Cortex of kidney (tissue), 1 donor: Measurements from ENCODE around the gene ELAPOR1.
A peak's percentile ranks its signal among the peaks of the same experiment; 100 is the strongest.

ENCODE experiments used
- DNase-seq: peaks from one replicate; lab custom pipeline; 2025; lab: John Stamatoyannopoulos, UW

The ELAPOR1 gene

DNA sequence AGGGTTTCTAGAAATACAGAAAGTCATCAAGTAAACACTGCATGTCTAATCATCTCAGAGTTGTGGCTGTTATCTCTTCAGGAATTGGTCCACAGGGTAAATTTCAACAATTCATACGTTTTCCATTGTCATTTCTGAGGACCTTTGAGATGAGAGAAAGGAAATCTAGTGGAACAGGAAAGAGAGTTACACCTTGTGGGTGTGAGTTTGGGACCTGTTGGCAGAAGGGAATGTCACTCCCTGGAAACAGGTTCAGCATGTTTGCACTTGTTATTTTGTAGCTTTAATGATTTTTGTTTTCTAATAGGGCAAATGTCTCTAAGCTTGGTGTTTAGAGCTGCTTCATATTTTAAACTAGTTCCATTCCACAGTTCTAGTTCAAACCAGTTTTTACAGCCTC is 17.8 kb upstream of the ELAPOR1 start:
- no peak for DNase-seq

- no peak for DNase-seq
Observed at GRCh38 chr1:109099938-109100773, 13.8 kb upstream of the ELAPOR1 start.

GRCh38 chr1:109104364-109105151 is 9.4 kb upstream of the ELAPOR1 start:
- DNase-seq = no peak

- DNase-seq = no peak
Observed at GRCh38 chr1:109105881-109106280, 8.0 kb upstream of the ELAPOR1 start.

- DNase-seq = no peak
Observed at GRCh38 chr1:109107785-109108184, 6.1 kb upstream of the ELAPOR1 start.

GRCh38 chr1:109109906-109110305 is 4.0 kb upstream of the ELAPOR1 start:
- no peak for DNase-seq

DNA sequence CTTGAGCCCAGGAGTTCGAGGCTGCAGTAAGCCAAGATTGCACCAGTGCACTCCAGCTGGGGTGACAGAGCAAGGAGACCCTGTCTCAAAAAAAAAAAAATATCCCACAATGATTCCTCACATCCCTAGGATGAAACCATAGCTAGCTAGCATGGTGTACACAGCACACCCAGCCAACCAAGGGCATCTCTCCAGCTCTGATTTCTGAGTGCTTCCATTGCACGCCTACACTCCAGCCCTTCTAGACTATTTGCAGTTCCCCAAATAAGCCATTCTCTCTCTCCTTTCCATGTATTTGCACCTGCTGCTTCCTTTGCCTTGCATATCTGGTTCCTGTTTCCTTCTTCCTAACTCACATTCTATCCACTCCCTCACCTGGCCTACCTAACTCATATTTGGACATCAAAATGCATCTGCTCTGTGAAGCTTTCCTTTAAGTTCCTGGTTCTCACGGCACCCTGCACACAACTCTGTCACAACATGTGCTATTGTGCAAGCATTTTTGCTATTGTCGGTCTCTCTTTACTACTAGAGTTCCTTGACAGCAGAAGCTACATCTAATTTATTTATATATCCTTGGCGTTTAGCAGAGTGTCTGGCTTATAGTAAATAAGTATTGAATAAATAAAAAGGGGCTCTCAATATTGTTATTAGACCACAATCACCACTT is 2.4 kb upstream of the ELAPOR1 start:
- no peak for DNase-seq

- no peak for DNase-seq
Observed at GRCh38 chr1:109112056-109112651, 1.8 kb upstream of the ELAPOR1 start.

DNA sequence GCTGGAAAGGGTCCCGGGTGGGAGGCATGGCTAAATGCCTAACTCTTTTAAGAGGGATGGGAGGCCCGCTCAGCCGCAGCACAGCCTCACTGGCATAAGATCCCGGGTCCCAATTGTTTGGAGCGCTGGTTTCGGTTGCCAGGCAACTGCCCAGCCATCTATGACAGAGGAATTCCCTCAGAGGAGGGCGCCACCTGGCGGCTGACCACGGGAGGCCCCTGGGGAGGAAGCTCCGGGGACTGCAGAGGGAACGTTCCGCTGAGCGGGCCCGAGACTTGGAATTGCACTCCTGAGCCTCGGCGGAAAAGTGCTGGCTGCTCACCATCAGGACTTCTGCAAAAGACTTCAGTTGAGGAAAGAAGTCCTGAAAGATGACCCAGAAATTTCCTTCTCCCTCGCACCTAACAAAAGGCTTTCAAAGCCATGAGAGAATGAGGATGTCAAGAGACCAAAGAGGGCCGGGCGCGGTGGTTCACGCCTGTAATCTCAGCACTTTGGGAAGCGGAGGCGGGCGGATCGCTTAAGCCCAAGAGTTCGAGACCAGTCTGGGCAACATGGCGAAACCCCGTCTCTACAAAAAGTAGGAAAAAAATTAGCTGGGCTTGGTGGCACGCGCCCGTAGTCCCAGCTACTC is 1.1 kb upstream of the ELAPOR1 start:
- DNase-seq = peak; percentile 49

GRCh38 chr1:109114342-109114674 is 393 bp downstream of the ELAPOR1 start:
- no peak for DNase-seq

GRCh38 chr1:109115685-109116084 is 1.8 kb downstream of the ELAPOR1 start:
- DNase-seq = no peak

DNA sequence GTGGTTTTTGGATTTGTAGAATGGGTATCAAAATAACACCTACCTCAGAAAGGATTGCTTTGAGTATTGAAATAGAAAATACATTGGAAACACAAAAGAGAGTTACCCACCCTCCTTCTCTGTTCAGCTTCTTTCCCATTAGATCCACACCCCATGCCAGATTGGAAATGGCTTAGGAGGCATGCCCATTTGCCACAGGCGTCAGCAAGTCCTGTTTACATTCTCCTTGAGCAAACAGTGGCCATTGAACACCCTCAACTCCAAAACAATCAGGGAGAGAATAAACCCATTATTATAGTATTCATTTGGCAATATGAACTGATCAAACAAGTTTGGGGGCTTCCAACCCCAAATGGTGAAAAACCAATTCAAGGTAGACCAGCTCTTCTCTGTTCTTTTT is 2.4 kb downstream of the ELAPOR1 start:
- DNase-seq = no peak

DNA sequence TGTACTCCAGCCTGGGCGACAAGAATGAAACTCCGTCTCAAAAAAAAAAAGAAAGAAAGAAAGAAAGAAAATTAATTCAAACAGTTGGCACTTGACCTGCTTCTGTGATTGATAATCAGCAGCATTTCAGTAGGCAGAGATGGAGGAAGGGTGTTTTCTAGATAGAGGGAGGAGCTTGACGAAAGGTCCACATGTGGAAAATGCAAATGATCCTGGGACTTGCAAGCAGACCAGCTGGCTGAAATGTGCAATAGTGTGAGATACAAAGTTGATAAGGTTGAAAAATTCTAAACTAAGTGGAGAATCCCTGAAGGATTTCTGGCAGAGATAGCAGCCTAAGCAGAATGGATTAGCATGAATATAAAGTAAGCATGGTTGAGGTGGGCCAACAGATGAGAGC is 4.2 kb downstream of the ELAPOR1 start:
- no peak for DNase-seq

DNA sequence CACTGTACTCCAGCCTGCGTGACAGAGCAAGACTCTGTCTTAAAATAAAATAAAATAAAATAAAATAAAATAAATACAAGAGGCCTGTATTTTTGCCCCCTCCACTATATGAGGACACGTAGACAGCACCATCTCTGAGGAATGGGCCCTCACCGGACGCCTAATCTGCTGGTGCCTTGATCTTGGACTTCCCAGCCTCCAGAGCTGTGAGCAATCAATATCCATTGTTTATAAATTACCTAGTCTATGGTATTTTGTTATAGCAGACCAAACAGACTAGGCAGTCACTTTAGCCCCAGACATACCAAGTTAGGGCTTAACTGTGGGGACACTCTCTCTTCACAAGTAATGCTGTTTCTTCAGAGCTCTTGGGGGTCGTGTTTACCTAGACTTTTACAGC is 6.4 kb downstream of the ELAPOR1 start:
- DNase-seq = no peak

GRCh38 chr1:109131059-109131458 is 17.1 kb downstream of the ELAPOR1 start:
- DNase-seq = no peak

DNA sequence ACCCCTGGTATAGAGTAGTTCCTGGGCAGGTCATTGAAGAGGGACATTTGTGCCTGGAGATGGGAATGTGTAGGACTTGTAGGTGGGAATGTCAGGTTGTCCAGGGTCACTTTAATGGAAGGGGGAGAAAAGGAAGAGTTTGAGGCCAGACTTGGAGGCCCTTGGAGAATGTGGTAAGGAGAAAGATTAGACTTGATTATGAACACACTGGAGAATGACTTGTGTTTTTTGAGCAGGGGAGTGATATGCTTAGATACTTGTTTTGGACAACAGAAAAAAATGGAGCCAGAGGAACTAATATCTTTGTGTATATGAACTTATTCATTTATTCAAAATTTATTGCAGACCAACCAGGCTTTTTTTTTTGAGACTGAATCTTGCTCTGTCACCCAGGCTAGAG is 17.9 kb downstream of the ELAPOR1 start:
- no peak for DNase-seq

- DNase-seq = no peak
Observed at GRCh38 chr1:109133002-109133706, 19.2 kb downstream of the ELAPOR1 start.

GRCh38 chr1:109133815-109134214 is 19.9 kb downstream of the ELAPOR1 start:
- no peak for DNase-seq

DNA sequence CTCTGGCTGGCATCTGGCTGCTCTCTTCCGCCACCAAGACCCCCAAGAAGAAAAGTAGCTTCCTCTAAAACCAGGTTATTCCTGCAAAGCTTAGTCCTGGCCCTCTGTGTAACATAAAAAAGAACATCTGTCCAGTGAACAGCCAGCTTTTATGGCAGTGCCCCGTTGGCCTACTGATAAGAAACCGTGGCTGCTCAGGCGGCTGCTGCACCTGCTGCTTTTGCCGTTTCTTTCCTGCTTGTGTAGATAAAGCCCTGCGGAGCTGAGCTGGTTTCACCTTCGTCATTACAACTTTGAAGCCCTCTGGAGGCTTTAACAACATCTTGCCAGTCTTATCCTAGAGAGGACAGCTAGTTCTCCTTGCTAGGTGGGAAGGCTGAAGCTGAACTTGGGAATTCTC is 20.5 kb downstream of the ELAPOR1 start:
- no peak for DNase-seq

GRCh38 chr1:109135940-109136339 is 22.0 kb downstream of the ELAPOR1 start:
- no peak for DNase-seq

- no peak for DNase-seq
Observed at GRCh38 chr1:109136766-109137165, 22.9 kb downstream of the ELAPOR1 start.
